K562 (cell line): ENCODE measurements around the gene PI16. TPM values are rescaled to one million over a fixed set of nuclear protein-coding genes. Genes with fewer than 3 reads are reported as not detected.

Experiments used
- ATAC-seq: fragments of 200-7000 bp; cut with Tn5 transposase; 3 replicates; pipeline ENCODE4 v1.9.1; 2020; ENCODE audit warnings: moderate library complexity
- BruUV-seq: library from RNA; stranded (reverse); fragments of 400-500 nt; replicated peaks from 2 replicates; lab custom pipeline; 2021; lab: Mats Ljungman, UMichigan
- CTCF ChIA-PET: fragments of 300-600 bp; formaldehyde crosslinking; extraction: SDS; loops from one replicate; lab custom pipeline; 2021; ENCODE audit warnings: low intra/inter-chr PET ratio; lab: Yijun Ruan, JAX
- POLR2A ChIA-PET: fragments of 300-600, 350-650 bp; sonication (Branson Sonifier 250); formaldehyde crosslinking; extraction: SDS; loops from one replicate; lab custom pipeline; 2021; ENCODE audit warnings: antibody characterized with exemption, inconsistent platforms; lab: Yijun Ruan, JAX
- DNase-seq, 4 experiments: peaks; one replicate each; pipeline versions ENCODE4 v3.0.0 to v3.0.0-alpha.2; 2011 to 2018; ENCODE audit warnings: low spot score in 3 of 4, mixed read lengths in 3 of 4; ENCODE audit errors: extremely low read depth in 1 of 4
- FAIRE-seq: peaks from 2 replicates; lab custom pipeline; 2011; peaks lifted over from hg19 to GRCh38; lab: Jason Lieb, UNC
- H2AFZ ChIP-seq: 2 replicates; pipeline ENCODE4 v1.6.0; 2011; ENCODE audit warnings: low read depth, low read length, control low read depth, inconsistent platforms
- H3K27ac ChIP-seq: fragments of 200-600 bp; 3 replicates; pipeline ENCODE4 v1.8.0; 2011; ENCODE audit warnings: low read depth, mild to moderate bottlenecking, control low read depth, inconsistent platforms, low read length, moderate library complexity, mixed read lengths; ENCODE audit errors: extremely low read depth
- H3K27me3 ChIP-seq, 2 experiments: fragments of 300-600 bp in 1 of 2; 2 replicates in 1 of 2; 3 replicates in 1 of 2; pipeline versions ENCODE4 v1.6.0 to v1.8.0; 2011; ENCODE audit warnings: inconsistent platforms in 2 of 2, low read length in 2 of 2, mild to moderate bottlenecking in 1 of 2, mixed read lengths in 1 of 2, moderate library complexity in 1 of 2; ENCODE audit not compliant: control insufficient read depth in 2 of 2, insufficient read depth in 2 of 2
- H3K36me3 ChIP-seq: fragments of 300-600 bp; 3 replicates; pipeline ENCODE4 v1.8.0; 2011; ENCODE audit warnings: mild to moderate bottlenecking, low read length, inconsistent platforms; ENCODE audit not compliant: control insufficient read depth, insufficient read depth
- H3K4me1 ChIP-seq, 2 experiments: fragments of 200-600 bp in 1 of 2; replicated peaks in 1 of 2; 2 replicates in 1 of 2; 3 replicates in 1 of 2; pipeline versions ENCODE4 v1.5.1 to v1.8.0; 2011; ENCODE audit warnings: inconsistent platforms in 2 of 2, low read length in 2 of 2, mild to moderate bottlenecking in 1 of 2, mixed read lengths in 1 of 2, moderate library complexity in 1 of 2; ENCODE audit not compliant: control insufficient read depth in 2 of 2, insufficient read depth in 2 of 2
- H3K4me2 ChIP-seq: 2 replicates; pipeline ENCODE4 v1.6.1; 2011; ENCODE audit warnings: low read length, control low read depth, inconsistent platforms, mixed read lengths; ENCODE audit not compliant: insufficient read depth
- H3K4me3 ChIP-seq: fragments of 200-600 bp; sonication (generic), shearing (Covaris generic); 2 replicates; pipeline ENCODE4 v1.5.1; 2016; ENCODE audit warnings: control low read depth, inconsistent platforms
- H3K79me2 ChIP-seq: fragments of 200-600 bp; 3 replicates; pipeline ENCODE4 v1.8.0; 2011; ENCODE audit warnings: low read length, inconsistent platforms; ENCODE audit not compliant: control insufficient read depth, insufficient read depth
- H3K9ac ChIP-seq, 2 experiments: 2 replicates each; pipeline versions ENCODE4 v1.6.0 to v1.6.1; 2011; ENCODE audit warnings: low read depth in 2 of 2, low read length in 2 of 2, control low read depth in 1 of 2, inconsistent platforms in 1 of 2, mild to moderate bottlenecking in 1 of 2, mixed read lengths in 1 of 2; ENCODE audit not compliant: insufficient read depth in 1 of 2
- H3K9me1 ChIP-seq: one replicate; pipeline ENCODE4 v1.6.0; 2011; ENCODE audit warnings: inconsistent platforms, mild to moderate bottlenecking, low read length, moderate library complexity; ENCODE audit not compliant: control insufficient read depth, insufficient read depth
- H3K9me3 ChIP-seq: replicated peaks from 2 replicates; pipeline ENCODE4 v1.5.1; 2011; ENCODE audit warnings: low read depth, low read length, inconsistent platforms; ENCODE audit not compliant: control insufficient read depth, insufficient read depth
- H4K20me1 ChIP-seq: replicated peaks from 2 replicates; pipeline ENCODE4 v1.6.1; 2011; ENCODE audit warnings: low read length, inconsistent platforms, mixed read lengths; ENCODE audit not compliant: control insufficient read depth, insufficient read depth
- CBX1 ChIP-seq: sonication (generic); IDR thresholded peaks from 2 replicates; pipeline ENCODE4 v1.6.1; 2016; ENCODE audit warnings: antibody characterized with exemption, low read depth, mild to moderate bottlenecking
- CHD1 ChIP-seq: fragments of 200-600 bp; sonication (generic); IDR thresholded peaks from one replicate; pipeline ENCODE4 v1.6.1; 2012; ENCODE audit warnings: mild to moderate bottlenecking, moderate library complexity, low read length, inconsistent platforms
- FOSL1 ChIP-seq: fragments of 200-800 bp; sonication (Bioruptor generic); conservative IDR thresholded peaks from 2 replicates; pipeline ENCODE4 v1.6.1; 2016; ENCODE audit warnings: missing genetic modification characterization, missing compliant biosample characterization
- GABPB1 ChIP-seq: sonication (generic); formaldehyde crosslinking; IDR thresholded peaks from 2 replicates; pipeline ENCODE4 v1.8.0; 2022; ENCODE audit warnings: mild to moderate bottlenecking, missing genetic modification reagents
- GMEB1 ChIP-seq: fragments of 250-450 bp; sonication (Bioruptor Pico); IDR thresholded peaks from 2 replicates; pipeline ENCODE4 v1.4.0; 2020; ENCODE audit warnings: mild to moderate bottlenecking
- XRCC4 ChIP-seq: IDR thresholded peaks from one replicate; pipeline ENCODE4 v1.6.1; 2011; ENCODE audit not compliant: insufficient read depth, insufficient read length; ENCODE audit errors: extremely low read depth
- ZEB2 ChIP-seq: fragments of 450-650 bp; IDR thresholded peaks from 2 replicates; pipeline ENCODE4 v1.6.1; 2016
- ZNF3 ChIP-seq: fragments of 250-450 bp; sonication (Bioruptor Pico); IDR thresholded peaks from 2 replicates; pipeline ENCODE4 v1.5.0; 2021; ENCODE audit warnings: mild to moderate bottlenecking, moderate library complexity
- WGBS: fragments of 100-300 bp; shearing (Covaris generic); methylation state at CpG from one replicate; pipeline ENCODE4 v1.1.6; 2016; ENCODE audit warnings: low coverage, mixed read lengths; ENCODE audit not compliant: insufficient coverage; ENCODE audit errors: missing lambda C conversion rate; 5-methylcytosine and 5-hydroxymethylcytosine counted together
- in situ Hi-C: fragments of 300-500 bp; cut with MboI; formaldehyde crosslinking; loops from 4 replicates; pipeline ENCODE4 v1.15.0; 2018; ENCODE audit warnings: inconsistent platforms, mixed read lengths
- intact Hi-C: fragments of 100-400 bp; cut with micrococcal nuclease; formaldehyde crosslinking; loops from 2 replicates; pipeline ENCODE4 v1.14.2; 2022
- polyA plus RNA-seq, 8 experiments: library from polyadenylated mRNA; depleted of rRNA in 4 of 8; stranded (reverse) in 5 of 8; unstranded in 3 of 8; fragments of >200 nt; fragmentation: Nextera tagmentation in 2 of 8; fragmentation: Illumina TruSeq in 1 of 8; extraction: Ambion mirVana in 2 of 8; extraction: Trizol in 1 of 8; gene quantifications; 2 replicates each; pipeline versions ENCODE4 v1.2.1 to v1.2.3, GENCODE V29; 2011 to 2014; ENCODE audit warnings: inconsistent platforms in 1 of 8, missing spikeins in 1 of 8
- total RNA-seq, 7 experiments: library from RNA; depleted of rRNA in 6 of 7; stranded (reverse); fragments of >200 nt in 6 of 7; fragmentation: Illumina TruSeq in 2 of 7; extraction: Trizol in 2 of 7; gene quantifications; 2 replicates each; pipeline versions ENCODE4 v1.2.1 to v1.2.3, GENCODE V29; 2011 to 2021; ENCODE audit warnings: low replicate concordance in 1 of 7
- TF ChIP-seq, protein P1 (sequence below): fragments of 450-650 bp; IDR thresholded peaks from 2 replicates; pipeline ENCODE4 v1.6.1; 2016; ENCODE audit warnings: mild to moderate bottlenecking
- TF ChIP-seq, protein P2 (sequence below): sonication (generic); formaldehyde crosslinking; IDR thresholded peaks from 2 replicates; pipeline ENCODE4 v1.4.0; 2020; ENCODE audit warnings: mild to moderate bottlenecking, missing genetic modification reagents

Gene PI16
- total and polyA plus RNA-seq, 9 of the 15 experiments (the other 6 are each of a cell fraction or from before 2014, with no cell fraction given) = 0.06 to 0.18 TPM; not detected in 7

DNA sequence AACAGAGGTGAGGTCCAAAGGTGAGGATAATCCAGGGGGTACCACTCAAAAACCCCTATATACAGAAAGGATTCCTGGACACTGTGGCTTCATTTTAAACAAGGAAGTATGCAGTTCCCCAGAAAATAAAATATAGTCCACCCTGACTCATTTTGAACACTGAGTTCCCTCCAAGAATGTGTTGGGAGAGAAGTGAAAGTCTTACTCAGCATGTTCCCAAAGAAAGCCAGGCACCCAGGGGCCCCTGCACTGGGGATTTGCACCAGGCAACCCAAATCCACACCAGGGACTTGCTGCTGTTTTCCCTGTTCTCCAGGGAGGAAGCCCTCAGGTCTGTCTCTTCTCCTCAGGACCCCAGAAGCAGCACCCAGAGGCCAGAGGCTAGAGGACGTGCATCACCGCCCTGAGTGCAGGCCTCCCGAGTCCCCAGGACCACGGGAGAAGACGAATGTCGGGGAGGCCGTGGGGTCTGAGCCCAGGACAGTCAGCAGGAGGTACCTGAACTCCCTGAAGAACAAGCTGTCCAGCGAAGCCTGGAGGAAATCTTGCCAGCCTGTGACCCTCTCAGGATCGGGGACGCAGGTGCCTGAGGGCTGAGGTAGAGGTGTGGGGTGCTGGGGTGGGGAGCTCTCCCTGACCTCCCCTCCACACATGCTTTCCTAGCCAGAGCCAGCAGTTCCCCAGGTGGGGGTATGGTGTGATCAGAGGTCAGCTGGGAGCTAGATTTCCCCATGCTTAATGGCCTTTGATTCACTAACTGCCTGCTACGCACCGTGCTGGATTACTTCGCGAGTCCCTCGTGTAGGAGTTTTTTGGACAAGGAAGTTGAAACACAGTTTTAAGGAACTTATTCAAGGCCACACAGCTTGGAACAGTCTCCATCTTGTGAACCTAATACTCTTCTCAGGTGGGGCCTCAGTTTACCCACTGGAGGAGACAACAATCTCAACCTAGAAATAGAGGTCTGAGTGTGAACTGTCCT is 54.2 kb downstream of the PI16 start:
- Histone ChIP-seq H3K27me3 (peaks cover 13 to 50% of the 10 kb centered on the region in 2 experiments; a peak in 4 of 5 replicates), H3K4me1 (peaks cover 2 to 19% of the 10 kb centered on the region in 2 experiments; a peak in 4 of 5 replicates), H3K79me2 (no peaks in the 10 kb centered on the region), H4K20me1 (peaks cover 3% of the 10 kb centered on the region; the same call in 1 of the 2 replicates), H3K4me2 (no peak overlapping the region), H2AFZ (no peak overlapping the region), H3K9me3 (no peaks in the 10 kb centered on the region), H3K9me1 (no peaks in the 10 kb centered on the region), H3K27ac (no peak overlapping the region), H3K36me3 (no peaks in the 10 kb centered on the region), H3K9ac (peak overlapping the region in 1 of 2 experiments; percentile 49; a peak in 1 of 4 replicates), H3K4me3 (no peak overlapping the region)
- DNase-seq (no peak), FAIRE-seq (no peak), ATAC-seq (no peak)
- ChIA-PET CTCF (interaction anchor here (0.6 to 1.3 kb wide), 2 partner anchors 10 to 201 kb away, joined by 3 to 6 read pairs; no protein-coding TSS in a partner anchor), POLR2A (interaction anchor here (0.7 kb wide), 1 partner anchor 17 kb away, joined by 3 read pairs; no protein-coding TSS in a partner anchor)
- intact Hi-C loops = loop anchor here (10.0 kb wide), 1 partner anchor 394 kb away; no protein-coding TSS in a partner anchor
- TF ChIP-seq GMEB1 (CRISPR knock-in tag) = no peak
- no peak for TF ChIP-seq GABPB1 (CRISPR knock-in tag)
- TF ChIP-seq, protein P1, sequence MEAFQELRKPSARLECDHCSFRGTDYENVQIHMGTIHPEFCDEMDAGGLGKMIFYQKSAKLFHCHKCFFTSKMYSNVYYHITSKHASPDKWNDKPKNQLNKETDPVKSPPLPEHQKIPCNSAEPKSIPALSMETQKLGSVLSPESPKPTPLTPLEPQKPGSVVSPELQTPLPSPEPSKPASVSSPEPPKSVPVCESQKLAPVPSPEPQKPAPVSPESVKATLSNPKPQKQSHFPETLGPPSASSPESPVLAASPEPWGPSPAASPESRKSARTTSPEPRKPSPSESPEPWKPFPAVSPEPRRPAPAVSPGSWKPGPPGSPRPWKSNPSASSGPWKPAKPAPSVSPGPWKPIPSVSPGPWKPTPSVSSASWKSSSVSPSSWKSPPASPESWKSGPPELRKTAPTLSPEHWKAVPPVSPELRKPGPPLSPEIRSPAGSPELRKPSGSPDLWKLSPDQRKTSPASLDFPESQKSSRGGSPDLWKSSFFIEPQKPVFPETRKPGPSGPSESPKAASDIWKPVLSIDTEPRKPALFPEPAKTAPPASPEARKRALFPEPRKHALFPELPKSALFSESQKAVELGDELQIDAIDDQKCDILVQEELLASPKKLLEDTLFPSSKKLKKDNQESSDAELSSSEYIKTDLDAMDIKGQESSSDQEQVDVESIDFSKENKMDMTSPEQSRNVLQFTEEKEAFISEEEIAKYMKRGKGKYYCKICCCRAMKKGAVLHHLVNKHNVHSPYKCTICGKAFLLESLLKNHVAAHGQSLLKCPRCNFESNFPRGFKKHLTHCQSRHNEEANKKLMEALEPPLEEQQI = no peak
- TF ChIP-seq ZEB2 = no peak
- TF ChIP-seq CBX1 = no peak
- TF ChIP-seq CHD1 = no peak
- TF ChIP-seq FOSL1 (tag) = no peak
- TF ChIP-seq, protein P2, sequence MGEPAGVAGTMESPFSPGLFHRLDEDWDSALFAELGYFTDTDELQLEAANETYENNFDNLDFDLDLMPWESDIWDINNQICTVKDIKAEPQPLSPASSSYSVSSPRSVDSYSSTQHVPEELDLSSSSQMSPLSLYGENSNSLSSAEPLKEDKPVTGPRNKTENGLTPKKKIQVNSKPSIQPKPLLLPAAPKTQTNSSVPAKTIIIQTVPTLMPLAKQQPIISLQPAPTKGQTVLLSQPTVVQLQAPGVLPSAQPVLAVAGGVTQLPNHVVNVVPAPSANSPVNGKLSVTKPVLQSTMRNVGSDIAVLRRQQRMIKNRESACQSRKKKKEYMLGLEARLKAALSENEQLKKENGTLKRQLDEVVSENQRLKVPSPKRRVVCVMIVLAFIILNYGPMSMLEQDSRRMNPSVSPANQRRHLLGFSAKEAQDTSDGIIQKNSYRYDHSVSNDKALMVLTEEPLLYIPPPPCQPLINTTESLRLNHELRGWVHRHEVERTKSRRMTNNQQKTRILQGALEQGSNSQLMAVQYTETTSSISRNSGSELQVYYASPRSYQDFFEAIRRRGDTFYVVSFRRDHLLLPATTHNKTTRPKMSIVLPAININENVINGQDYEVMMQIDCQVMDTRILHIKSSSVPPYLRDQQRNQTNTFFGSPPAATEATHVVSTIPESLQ = no peak
- no peak for TF ChIP-seq ZNF3 (CRISPR knock-in tag)
- no peak for TF ChIP-seq XRCC4
- 30% methylated on average over 15 of the region's 15 CpGs for WGBS
- no TSS peak for BruUV-seq
- in situ Hi-C loops = loop anchor here (25.0 kb wide), 1 partner anchor 1479 kb away; no protein-coding TSS in a partner anchor
